Cardiac fibroblast (primary cell): ENCODE results near the gene IL5RA.

Source experiments
- DNase-seq, 2 donors: peaks; one replicate each; pipeline versions ENCODE4 v3.0.0 to v3.0.0-alpha.2; 2010; ENCODE audit warnings: low read depth in 2 of 2
- H3K4me3 ChIP-seq, 2 donors: replicated peaks in 1 of 2; 1 replicate in 1 of 2; 2 replicates in 1 of 2; pipeline ENCODE4 v1.5.1; 2011; ENCODE audit warnings: low read depth in 2 of 2, low read length in 2 of 2, mild to moderate bottlenecking in 2 of 2, moderate library complexity in 1 of 2
- CTCF ChIP-seq: IDR thresholded peaks from one replicate; pipeline ENCODE4 v1.5.1; 2011; ENCODE audit warnings: low read depth, mild to moderate bottlenecking, low read length, inconsistent platforms

The IL5RA gene

DNA sequence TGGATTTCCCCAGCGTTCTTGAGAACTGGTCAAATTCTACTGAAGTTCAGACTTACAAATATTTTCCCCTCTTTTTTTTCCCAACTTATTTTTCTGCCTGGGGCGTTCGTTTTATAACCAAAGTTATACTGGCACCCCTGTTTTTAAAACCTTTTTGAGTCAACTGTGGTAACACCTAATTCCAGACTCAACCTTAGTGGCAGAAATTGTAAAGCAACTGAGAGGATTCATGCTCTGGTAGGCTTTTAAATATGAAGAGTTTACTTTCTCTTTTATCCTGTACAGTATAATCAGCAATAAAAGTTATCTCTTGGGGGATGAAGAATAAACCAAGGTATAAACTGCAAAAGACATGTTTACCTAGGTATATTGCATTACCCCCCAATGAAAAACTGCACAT lies 2.3 kb downstream of the IL5RA start:
- no peak for DNase-seq
- no peak for TF ChIP-seq CTCF
- no peak overlapping the region for H3K4me3 ChIP-seq

- DNase-seq: no peak
Measured at GRCh38 chr3:3107181-3107580, 3.0 kb downstream of the IL5RA start.

DNA sequence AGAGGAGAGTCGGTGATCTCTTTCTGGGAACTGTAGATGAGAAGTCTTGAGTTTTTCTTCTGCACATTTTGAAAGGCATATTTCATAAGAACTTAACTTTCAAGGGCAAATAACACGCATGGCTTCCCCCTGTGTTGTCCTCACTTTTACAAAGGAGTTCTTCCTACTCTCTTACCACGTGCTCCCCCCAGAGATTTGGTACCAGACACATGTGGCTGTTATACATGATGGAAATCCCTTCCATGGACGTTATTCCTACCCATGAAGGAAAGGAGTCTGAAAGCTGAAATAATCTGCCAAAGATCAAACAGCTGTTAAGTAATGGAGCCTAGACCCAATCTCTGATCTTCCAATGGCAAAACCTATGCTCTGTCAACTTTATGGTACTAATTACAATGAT lies 4.4 kb downstream of the IL5RA start:
- TF ChIP-seq CTCF: no peak

More at GRCh38 chr3:3107181-3107580, 3.0 kb downstream of the IL5RA start:
- H3K4me3 ChIP-seq: no peak overlapping the region
- TF ChIP-seq CTCF: no peak

GRCh38 chr3:3105246-3105645 lies 4.9 kb downstream of the IL5RA start:
- no peak for DNase-seq
- no peak for TF ChIP-seq CTCF
- H3K4me3 ChIP-seq: no peak overlapping the region

More for the DNA sequence above, 4.4 kb downstream of the IL5RA start:
- DNase-seq: no peak
- no peak overlapping the region for H3K4me3 ChIP-seq

DNA sequence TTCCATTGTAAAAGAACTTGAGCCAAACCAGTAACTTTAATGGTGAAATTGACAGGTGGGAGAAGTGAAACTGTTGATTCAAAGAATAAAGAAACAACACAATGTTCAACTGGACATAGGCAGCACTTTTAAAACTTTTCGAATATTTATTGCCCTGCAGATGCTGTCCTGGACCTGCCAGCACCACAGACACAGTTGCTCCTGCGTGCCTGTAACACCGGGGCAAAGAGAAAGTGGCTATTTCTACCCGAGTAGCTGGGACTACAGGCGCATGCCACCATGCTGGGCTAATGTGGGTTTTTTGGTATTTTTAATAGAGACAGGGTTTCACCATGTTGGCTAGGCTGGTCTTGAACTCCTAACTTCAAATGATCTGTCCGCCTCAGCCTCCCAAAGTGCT lies 7.4 kb downstream of the IL5RA start:
- no peak for TF ChIP-seq CTCF
- no peak for DNase-seq
- H3K4me3 ChIP-seq: no peak overlapping the region

DNA sequence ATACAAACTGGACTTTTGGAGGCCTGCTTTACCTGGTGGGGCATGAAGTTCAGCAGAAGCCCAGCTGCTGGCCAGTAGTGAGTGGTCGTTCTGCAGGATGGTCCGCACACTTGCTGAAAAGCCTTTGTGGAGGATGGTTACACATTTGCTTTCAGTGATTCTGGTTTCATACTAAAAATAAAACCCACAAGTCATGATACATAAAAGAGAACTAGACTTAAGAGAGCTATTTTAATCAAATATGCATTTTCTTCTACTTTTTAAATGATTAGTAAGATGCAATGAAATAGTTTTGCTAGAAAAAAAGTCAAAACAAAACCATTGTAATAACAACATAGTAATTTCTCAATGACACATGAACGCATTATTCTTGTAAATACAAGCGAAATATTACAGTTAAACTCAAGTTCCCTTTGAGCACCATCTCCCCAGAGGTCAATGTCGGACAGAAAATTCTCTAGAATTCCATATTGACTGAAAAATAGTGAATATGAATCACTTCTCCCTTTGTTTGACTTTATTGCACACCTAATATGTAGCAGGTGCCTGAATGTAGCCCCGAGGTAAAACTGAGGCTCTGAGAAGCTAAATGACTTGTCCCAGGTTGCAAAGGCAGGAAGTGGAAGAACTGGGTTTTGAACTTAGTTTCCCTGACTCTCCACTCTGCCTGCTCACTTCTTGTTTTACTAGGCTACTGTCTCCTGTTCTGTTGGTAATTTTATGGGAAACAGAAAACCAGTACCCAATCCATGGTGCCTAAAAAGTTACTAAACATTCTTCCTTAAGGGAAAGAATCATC lies 8.3 kb downstream of the IL5RA start:
- no peak for DNase-seq
- H3K4me3 ChIP-seq: no peak overlapping the region
- TF ChIP-seq CTCF: no peak

- TF ChIP-seq CTCF: no peak
- no peak overlapping the region for H3K4me3 ChIP-seq
- DNase-seq: no peak
Measured at GRCh38 chr3:3097958-3098357, 12.2 kb downstream of the IL5RA start.
